ENCODE measurements around the gene TAS1R1.
"Not testable (repeated sequence)": the region's sequence is repeated elsewhere in the genome, so short reads cannot be mapped to it uniquely, and the experiment has no call there.

TAS1R1 gene

DNA sequence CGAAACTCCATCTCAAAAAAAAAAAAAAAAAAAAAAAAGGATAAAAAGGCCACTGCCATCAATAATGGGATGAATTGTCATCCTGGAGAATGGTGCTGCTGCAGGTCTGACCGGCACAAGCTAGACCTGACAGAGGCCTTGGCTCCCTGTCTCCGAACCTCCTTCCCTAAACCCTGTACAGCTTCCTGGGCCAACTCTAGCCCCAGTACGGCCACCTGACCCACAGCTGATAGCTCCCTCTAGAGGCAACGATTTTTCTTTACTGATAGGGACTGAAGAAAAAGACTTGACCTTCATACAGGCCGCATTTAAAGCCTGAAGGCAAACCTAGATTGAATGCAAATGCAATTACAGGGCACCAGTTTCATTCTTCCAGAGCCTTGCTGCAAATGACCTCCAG lies 31.5 kb upstream of the TAS1R1 start:
- no peak for DNase-seq

DNA sequence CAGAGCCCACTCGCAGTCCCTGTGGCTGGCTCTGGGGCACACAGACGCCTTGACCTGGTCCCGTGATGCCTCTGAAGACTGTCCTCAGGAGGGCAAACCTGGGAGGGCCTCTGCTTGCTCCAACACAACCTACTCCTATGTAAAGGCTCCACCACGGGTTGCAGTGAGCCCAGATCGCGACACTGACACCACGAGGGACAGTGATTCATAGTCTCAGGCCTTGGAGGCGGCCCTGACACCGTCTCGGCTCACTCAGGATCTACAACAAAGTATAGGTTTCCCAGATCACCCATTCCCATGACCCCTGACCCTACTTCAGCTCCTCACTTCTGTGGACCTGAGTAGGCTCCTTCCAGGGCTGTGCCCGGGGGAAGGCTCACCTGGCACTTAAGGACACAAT lies 28.8 kb upstream of the TAS1R1 start:
- no peak for DNase-seq

DNA sequence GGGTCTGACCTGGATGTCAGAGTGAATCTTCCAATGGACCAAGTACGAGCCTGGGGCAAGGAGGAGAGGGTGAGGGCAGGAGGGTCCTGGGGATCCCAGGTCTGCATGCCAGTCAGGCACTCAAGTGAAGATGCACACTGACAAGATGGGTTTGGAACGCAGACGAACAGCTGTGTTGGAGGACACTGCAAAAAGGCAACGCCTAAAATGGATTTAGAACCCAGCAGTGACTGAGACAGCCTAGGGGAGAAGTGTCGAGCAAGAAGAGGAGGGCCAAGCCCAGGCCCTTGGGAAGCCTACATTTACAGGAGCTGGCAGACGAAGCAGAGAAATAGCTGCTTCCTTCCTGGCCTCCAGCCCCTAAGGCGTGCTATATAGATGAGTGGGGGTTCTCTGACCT lies 26.6 kb upstream of the TAS1R1 start:
- no peak for DNase-seq

DNA sequence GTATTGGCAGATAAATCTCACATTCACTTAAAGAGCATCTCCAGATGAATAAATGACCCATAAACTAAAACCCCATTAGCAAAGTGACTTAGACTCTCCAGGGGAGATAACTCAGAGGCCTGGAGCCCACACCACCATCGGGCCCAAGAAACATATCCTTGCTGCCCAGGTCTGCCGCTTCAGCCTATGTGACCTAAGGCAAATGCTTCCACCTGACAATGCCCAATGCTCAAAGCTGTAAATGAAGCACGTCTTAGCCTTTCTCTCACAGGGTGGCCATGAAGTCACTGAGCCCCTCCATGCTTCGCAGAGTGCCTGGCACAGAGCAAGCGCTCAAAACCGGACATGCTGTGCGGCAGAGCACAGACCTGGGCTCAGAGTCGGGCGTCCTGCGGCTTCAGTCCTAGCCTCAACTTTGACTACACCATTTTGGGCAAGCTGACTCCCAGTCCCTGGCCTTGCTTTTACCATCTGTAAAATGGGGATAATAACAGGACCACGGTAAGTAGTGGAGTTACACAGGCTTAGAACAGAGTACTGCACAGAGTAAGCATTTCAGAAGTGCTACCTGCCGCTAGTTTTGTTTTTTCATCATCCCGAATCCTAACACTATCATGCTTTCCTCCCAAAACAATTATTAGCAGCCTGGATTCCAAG lies 24.5 kb upstream of the TAS1R1 start:
- no peak for DNase-seq

DNA sequence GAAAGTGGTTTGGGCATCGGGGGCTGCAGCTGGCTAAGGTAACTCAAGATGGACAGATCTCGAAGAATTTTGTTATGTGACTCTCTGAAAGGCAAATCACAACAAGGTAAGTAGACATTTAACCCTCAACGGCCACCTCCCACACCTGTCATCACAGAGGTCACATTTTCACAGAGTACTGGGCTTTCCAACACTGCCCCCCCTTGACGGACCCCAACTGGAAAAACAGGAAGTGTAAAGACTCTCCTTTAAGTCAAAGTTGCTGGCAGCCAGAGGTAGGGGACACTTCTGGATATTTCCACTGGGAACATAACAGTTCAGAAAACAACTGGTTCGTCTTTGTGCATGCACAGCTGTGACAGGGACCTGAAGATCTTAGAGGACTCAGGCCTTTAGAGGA lies 23.1 kb upstream of the TAS1R1 start:
- no peak for DNase-seq

DNA sequence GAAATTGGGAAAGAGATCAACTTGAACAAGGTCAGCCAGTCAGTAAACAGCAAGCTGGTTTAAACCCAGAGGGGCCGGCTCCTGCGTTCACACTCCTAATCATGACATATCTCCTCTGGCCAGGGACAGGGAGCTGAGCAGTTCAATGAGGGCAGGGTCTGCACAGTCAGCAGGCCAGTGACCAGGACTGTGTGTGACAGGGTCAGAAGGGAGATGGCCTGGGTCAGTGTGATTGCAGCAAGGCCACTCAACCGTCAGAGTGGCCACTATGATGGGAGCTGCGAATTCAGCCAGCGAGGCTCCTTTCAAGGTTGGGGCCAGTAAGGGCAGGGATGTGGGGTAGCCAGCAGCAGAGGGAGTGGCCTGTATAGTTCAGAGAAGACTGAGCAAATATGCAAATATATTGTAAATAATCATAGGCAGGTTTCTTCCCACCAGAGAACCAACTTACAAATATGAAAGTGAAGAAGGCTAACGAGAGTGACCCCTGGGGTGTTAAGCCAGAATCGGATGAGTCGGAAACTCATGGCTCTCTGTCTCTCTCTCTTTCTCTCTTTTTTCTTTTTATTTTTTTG lies 20.8 kb upstream of the TAS1R1 start:
- DNase-seq, result no peak

DNA sequence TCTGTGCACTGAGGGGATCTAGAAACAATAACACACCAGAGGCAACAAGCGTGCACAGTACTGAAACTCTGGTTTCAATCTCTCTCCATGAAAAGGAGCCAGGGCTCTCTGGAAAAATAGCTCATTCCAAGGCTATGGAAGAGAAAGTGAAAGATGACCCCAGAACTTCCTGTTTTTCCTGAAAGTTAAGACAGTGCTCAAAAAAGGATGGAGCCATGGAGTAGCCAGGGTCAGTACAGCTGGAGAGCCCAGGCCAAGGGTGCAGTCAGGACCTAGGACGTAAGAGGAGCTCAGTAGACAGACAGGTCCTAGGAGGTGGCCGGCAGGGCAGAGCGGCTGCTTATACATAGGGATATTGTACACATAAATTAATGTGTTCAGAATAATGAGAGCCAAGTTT lies 19.9 kb upstream of the TAS1R1 start:
- no peak for DNase-seq

DNA sequence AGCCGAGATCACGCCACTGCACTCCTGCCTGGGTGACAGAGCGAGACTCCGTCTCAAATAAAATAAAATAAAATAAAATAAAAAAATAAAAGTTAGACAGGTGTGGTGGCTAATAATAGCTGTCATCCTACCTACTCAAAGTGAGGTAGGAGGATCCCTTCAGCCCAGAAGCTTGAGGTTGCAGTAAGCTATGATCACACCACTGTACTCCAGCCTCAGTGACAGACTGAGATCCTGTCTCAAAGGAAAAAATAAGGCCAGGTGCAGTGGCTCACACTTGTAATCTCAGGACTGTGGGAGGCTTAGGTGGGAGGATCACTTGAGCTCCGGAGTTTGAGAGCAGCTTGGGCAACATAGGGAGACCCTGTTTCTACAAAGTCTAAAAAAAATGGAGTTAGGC lies 18.8 kb upstream of the TAS1R1 start:
- DNase-seq, result no peak

DNA sequence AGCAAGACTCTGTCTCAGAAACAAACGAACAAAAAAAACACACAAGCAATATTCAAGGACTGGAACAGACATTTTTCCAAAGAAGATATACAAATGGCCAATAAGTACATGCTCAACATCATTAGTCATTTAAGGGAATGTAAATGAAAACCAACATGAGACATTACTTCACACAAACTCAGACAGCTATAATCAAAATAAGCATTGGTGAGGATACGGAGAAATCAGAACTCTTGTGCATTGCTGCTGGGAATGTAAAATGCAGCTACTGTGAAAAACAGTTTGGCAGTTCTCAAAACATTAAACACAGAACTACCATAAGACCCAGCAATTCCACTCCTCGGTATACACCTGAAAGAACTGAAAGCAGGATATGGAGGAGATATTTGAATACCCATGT lies 16.2 kb upstream of the TAS1R1 start:
- DNase-seq, result no peak

DNA sequence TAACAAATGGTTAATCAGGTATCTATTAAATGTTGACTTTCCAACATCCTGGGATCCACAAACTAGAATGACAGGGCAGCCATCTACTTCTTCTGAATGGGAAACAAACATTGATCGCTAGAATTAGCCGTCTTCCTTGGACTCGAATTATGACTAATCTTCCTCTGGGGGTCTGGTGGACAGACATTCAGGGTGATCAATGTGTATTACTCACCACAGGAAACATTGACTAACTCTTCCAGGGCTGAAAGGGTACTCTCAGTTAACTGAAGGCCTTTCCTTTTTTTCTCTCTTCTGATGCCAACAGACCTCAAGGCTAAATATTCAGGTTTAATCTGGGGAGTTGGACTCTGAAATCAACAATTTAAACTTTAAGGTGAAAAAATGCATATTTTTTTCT lies 10.3 kb upstream of the TAS1R1 start:
- DNase-seq, result no peak

DNA sequence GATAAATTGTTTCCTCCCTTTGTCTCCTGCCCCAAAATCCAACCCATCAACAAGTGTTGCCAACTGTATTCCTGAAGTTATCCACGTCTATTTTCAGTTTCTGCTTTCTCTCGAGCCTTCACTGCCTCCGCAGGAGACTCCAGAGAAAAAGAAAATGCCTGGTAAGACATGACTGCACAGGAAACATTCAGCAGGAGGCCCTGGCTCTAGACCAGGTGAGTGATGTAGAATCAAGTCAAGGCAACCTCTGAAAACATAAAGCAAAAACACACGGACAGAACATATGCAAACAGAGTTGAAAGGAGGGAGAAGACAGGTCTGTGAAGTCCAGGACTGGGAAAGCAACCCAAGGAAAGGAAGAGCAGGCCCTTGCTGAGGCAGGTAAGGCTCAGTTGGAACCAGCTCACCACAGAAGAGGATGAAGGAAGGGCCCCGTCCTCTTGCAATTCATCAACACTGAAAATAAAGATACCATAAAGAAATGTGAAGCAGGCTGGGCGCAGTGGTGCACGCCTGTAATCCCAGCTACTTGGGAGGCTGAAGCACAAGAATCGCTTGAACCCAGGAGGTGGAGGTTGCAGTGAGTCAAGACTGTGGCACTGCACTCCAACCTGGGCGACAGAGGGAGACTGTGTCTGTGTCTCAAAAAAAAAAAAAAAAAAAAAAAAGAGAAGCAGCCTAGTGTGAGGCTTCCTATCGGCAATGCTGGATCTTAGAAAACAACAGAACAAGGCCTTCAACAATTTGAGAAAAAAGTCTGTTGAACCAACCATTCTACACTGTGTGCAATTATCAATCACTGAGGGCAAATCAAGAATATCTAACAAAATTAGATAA lies 9.6 kb upstream of the TAS1R1 start:
- peak; percentile 7 for DNase-seq

DNA sequence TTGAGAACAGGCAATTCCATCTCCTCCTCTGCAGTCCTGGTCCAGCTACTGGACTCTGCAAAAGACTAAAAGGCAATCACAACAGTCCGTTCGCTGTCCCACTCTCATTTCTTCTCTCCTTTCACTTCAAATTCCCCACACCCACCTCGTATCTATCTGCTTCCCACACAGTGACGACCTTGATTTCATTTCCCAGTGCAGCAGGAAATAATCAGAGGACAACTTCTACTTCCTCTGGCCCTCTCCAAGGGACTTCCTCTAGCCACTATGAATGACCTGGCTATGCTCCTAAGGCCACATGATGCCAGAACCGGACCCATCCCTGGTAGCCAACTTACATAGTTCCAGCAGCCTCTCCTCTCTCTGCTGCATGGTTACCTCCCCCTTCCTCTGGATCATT lies 8.8 kb upstream of the TAS1R1 start:
- DNase-seq, result no peak

DNA sequence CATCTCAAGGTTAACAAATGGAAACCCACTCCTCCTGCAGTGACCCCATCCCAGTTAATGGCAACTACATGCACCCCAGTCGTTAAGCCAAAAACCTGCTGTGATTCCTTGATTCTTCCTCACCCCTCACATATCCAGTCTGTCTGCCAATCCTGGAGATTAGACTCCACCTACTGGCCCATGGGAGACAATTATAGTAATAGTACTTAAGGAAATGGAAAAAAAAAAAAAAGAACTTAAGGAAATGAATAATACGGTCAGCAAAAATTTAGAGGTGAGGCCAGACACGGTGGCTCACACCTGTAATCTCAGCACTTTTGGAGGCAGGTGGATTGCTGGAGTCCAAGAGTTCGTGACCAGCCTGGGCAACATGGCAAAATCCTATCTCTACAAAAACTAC lies 7.8 kb upstream of the TAS1R1 start:
- DNase-seq, result no peak

DNA sequence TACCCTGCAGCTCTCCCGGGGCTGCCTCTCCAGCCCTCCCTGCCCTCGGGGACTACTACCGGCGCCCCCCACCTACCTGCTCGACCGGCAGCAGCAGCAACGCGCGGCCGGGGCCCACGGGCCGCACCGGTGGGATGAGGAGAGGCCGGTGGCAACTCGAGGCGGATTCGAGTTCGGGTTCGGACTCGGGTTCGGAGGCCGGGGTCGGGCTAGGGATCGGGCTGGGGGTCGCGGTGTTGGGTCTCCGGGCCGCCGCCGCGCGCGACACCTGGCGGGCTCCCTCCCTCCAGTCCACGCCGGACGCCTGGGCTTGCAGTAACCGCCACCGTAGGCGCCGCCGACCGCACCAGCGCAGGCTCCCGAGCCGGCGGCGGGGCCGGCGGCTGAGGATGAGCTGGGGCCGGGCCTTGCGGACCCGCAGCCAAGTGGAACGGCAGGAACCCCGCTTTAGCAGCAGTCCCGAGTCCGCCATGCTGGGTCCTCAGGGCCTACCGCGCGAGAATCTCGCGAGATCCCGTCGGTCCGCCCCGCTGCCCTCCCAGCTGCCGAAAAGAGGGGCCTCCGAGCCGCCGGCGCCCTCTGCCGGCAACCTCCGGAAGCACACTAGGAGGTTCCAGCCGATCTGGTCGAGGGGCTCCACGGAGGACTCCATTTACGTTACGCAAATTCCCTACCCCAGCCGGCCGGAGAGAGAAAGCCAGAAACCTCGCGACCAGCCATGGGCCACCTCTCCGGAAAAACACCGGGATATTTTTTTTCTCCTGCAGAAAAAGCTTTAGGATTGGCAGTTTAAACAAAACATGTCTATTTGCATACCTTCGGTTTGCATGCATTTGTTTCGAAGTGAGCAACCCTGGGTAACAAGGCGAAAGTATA lies 838 bp upstream of the TAS1R1 start, which contains the start of gene NOL9:
TSS of gene NOL9 (minus strand) at position 483 of the 876 bp plus-strand sequence. CDS start at position 472, 11 bp downstream.
- DNase-seq, result peak; percentile 95

DNA sequence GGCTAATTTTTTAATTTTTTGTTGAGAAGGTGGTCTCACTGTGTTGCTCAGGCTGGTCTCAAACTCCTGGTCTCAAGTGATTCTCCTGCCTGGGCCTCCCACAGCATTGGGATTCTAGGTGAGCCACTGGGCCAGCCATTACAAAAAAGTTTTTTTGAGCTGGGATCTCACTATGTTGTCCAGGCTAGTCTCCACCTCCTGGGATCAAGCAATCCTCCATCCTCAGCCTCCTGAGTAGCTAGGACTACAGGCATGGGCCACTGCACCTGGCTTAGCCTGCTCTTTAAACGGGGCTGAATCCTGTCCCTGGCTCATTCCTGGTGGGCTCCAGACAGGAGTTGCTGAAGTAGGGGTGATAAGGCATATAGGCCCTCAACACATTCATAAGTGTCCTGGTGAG lies 2.5 kb downstream of the TAS1R1 start:
- no peak for DNase-seq

DNA sequence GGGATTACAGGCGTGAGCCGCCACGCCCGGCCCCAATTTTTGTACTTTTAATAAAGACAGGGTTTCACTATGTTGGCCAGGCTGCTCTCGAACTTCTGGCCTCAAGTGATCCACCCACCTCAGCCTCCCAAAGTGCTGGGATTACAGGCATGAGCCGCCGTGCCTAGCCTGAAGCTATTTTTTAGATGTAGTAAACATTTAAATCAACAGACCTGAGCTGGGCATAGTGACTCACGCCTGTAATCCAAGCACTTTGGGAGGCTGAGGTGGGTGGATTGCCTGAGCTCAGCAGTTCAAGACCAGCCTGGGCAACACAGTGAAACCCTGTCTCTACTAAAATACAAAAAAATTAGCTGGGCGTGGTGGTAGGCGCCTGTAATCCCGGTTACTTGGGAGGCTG lies 4.1 kb downstream of the TAS1R1 start:
- not testable (repeated sequence) for DNase-seq

DNA sequence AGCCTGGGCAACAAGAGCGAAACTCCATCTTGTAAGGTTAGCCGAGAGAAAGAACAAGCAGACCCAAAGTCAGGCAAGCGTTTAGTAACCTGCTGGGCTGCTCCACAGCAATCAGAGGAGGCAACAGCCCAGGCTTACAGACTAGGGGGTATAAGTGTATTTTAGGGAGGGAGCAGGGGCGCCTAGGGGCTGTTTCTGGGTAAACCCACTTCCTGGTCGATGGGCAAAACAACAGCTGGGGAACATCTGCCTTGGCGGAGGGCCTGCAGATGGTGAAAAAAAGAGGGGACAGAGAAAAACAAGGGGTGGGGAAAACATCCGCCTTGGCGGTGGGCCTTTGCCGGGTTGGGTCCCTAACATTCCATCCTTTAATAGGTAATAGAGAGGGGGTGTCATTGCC lies 5.2 kb downstream of the TAS1R1 start:
- DNase-seq, result no peak

DNA sequence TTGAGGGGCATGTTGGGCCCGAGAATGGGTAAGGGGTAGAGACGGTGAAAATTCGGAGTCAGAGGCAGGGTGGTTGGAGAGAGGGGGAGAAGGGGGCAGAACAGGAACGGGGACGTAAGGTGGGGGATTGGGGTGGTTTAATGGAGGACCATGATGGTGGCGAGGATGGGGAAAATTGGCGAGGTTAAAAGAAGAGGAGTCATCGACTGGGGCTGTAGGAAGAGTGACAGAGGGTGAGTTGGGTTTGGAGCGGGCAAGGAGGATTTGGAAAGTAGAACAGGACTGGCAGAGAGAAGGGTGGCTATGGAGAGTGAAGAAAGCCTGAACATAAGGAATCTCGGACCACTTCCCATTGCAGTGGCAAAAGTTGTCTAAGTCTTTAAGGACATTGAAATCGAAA lies 13.9 kb downstream of the TAS1R1 start:
- DNase-seq, result no peak

DNA sequence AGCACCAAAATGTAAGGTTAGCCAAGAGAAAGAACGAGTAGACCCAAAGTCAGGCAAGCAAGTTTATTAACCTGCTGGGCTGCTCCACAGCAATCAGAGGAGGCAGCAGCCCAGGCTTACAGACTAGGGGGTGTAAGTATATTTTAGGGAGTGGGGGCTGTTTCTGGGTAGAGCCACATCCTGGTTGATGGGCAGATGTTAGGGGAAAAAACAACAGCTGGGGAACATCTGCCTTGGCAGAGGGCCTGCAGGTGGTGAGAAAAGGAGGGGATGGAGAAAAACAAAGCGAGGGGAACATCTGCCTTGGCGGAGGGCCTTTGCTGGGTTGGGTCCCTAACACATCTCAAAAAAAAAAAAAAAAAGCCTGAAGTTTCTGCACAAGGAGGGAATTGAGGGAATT lies 15.0 kb downstream of the TAS1R1 start:
- no peak for DNase-seq

DNA sequence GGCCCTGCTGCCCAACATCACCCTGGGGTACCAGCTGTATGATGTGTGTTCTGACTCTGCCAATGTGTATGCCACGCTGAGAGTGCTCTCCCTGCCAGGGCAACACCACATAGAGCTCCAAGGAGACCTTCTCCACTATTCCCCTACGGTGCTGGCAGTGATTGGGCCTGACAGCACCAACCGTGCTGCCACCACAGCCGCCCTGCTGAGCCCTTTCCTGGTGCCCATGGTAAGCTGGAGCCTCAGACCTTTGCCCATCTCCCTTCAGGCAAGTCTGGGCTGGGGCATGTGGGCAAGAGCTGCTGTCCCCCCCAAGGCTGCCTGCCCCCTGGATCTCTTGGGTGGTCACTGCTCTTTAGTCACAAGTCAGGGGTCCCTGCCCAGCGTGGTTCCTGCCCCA lies 15.9 kb downstream of the TAS1R1 start:
- no peak for DNase-seq

DNA sequence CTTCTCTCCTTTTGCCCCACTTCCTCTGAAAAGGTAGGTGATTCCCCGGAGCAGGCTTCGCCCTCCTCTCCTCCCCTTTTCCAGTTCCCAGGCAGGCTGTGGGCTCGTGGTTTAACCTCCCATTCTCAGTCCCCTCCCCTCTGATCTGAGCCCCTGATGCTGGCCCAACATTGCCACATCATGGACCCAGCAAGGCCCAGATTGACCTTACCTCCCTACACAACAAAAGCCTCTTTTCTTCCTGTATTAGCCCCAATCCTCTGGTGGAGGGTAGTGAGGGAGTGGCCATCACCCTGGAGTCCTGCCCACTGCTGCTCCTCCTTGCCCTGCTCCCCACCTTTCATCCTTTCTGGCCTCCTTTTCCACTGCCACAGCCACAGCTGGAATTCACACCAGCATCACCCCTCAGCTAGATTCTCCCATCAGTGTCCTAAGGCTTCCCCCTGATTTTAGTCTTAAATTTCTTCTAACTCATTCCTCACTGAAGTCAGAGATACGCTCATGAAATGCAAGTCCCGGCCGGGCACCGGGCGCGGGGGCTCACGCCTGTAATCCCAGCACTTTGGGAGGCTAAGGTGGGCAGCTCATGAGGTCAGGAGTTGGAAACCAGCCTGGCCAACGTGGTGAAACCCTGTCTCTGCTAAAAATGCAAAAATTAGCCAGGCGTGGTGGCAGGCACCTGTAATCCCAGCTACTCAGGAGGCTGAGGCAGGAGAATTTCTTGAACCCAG lies 17.7 kb downstream of the TAS1R1 start:
- DNase-seq, result no peak

DNA sequence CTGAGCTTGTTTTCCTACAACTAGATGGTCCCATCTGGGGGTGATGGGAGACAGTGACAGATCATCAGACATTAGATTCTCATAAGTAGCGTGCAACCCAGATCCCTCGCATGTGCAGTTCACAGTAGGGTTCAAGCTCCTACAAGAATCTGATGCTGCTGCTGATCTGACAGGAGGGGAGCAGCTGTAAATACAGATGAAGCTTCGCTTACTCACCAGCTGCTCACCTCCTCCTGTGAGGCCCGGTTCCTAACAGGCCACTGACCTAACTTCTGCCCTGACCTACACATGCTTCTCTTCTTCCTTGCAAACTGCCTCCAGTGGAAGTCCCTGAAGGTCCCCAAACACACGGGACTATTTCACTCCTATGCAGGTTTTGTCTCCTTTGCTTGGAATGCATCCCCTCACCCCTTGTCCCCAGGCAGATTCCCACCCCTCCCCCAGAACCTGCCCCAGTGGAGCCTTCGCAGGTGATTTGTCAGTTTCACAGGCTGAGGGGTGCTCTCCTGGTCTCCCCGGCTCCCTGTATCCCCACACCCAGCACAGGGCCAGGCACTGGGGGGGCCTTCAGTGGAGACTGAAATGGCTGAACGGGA lies 19.0 kb downstream of the TAS1R1 start:
- no peak for DNase-seq

Measured in CD4-positive, alpha-beta T cell treated with Interleukin-21 for 1 hour (primary cell).